Measurements from ENCODE around the gene MCFD2. TPM values are rescaled to one million over a fixed set of nuclear protein-coding genes. Genes with fewer than 3 reads are reported as not detected.
A peak's percentile ranks its signal among the peaks of the same experiment; 100 is the strongest.

MCFD2 gene
- total and polyA plus RNA-seq, 10 donors, result 10.3 to 112 (median 65.5) TPM

GRCh38 chr2:46852124-46852523 lies 63.5 kb downstream of the MCFD2 start:
- Histone ChIP-seq H3K27ac (peak overlapping the region in 1 of 8 donors; percentile 78), H3K4me1 (peaks cover 6 to 34% (median 18%) of the 10 kb centered on the region in 6 donors), H3K27me3 (replicated peaks in 1 of 7) (peaks cover 0 to 13% (median 0%) of the 10 kb centered on the region in 7 donors), H3K36me3 (no peaks in the 10 kb centered on the region), H3K4me3 (no peak overlapping the region), H3K9me3 (no peaks in the 10 kb centered on the region)
- intact Hi-C loops (cut with DNase I; ENCODE audit: low total_unique reads), result no loop called here
- WGBS, 5 donors, result 86 to 94% (median 91%) methylated on average over 9 of the region's 9 CpGs
- no peak for DNase-seq
- TF ChIP-seq CTCF (IDR thresholded peaks at IDR 0.05 in 8 of 11, conservative IDR thresholded peaks at IDR 0.05 in 3 of 11), result no peak

Small RNAs within 50 kb of the gene (small RNA-seq; reads per million reads assigned to genes)
- 0 reads per million in 4 donors for gene AC093732.2

Other genes starting within 250 kb of the MCFD2 start
- 10 to 100 TPM; 21.5 to 56.6 (median 31.5) TPM for gene SOCS5, start 216.5 kb downstream of the MCFD2 start, total RNA-seq
- gene SOCS5, start 216.5 kb downstream of the MCFD2 start, polyA plus RNA-seq, result 1 to 10 TPM; 5.6 to 7.7 (median 5.6) TPM
- gene TTC7A, start 25.4 kb upstream of the MCFD2 start, total RNA-seq, result 10 to 100 TPM; 40.3 to 59.0 (median 47.6) TPM
- gene TTC7A, start 25.4 kb upstream of the MCFD2 start, polyA plus RNA-seq, result 10 to 100 TPM; 13.6 to 37.6 (median 17.7) TPM
- gene STPG4, start 239.5 kb upstream of the MCFD2 start, total RNA-seq, result 1 to 10 TPM in 3 of 7 donors, under 1 TPM in 3, not detected in 1; 0.20 to 2.2 (median 1.1) TPM
- gene STPG4, start 239.5 kb upstream of the MCFD2 start, polyA plus RNA-seq, result under 1 TPM in 1 of 3 donors, not detected in 2; 0.19 TPM